K562 (cell line): Measurements from ENCODE around the gene FBXO36. TPM values are rescaled to one million over a fixed set of nuclear protein-coding genes. Genes with fewer than 3 reads are reported as not detected.

Source experiments
- ATF1 ChIP-seq, 2 experiments: fragments of 450-650 bp in 1 of 2; IDR thresholded peaks; 2 replicates each; pipeline ENCODE4 v1.6.1; 2016; ENCODE audit warnings: missing compliant biosample characterization in 1 of 2, missing genetic modification characterization in 1 of 2
- BRD4 ChIP-seq: fragments of 200-600 bp; sonication (generic); IDR thresholded peaks from 2 replicates; pipeline ENCODE4 v1.6.1; 2017; ENCODE audit warnings: inconsistent platforms
- HMBOX1 ChIP-seq: sonication (generic); IDR thresholded peaks from 2 replicates; pipeline ENCODE4 v1.6.1; 2016
- KDM4B ChIP-seq, 2 experiments: fragments of 450-650 bp in 1 of 2; sonication (generic) in 1 of 2; IDR thresholded peaks; 2 replicates each; pipeline ENCODE4 v1.6.1; 2016 to 2017; ENCODE audit warnings: borderline replicate concordance in 2 of 2, antibody characterized with exemption in 1 of 2, low read depth in 1 of 2, mild to moderate bottlenecking in 1 of 2
- MEIS2 ChIP-seq: fragments of 450-650 bp; IDR thresholded peaks from 2 replicates; pipeline ENCODE4 v1.6.1; 2014; ENCODE audit warnings: mild to moderate bottlenecking; ENCODE audit not compliant: partially characterized antibody
- NFRKB ChIP-seq: fragments of 450-650 bp; IDR thresholded peaks from 2 replicates; pipeline ENCODE4 v1.6.1; 2016; ENCODE audit warnings: low read depth
- PCBP1 ChIP-seq: fragments of 200-400 bp; formaldehyde crosslinking; IDR thresholded peaks from 2 replicates; pipeline ENCODE4 v1.6.1; 2018; ENCODE audit warnings: mild to moderate bottlenecking, low read depth, low read length; ENCODE audit not compliant: poor library complexity, severe bottlenecking
- SIN3A ChIP-seq, 2 experiments: fragments of 150-350 bp in 1 of 2; IDR thresholded peaks; 2 replicates each; pipeline ENCODE4 v1.6.1; 2011 to 2016; ENCODE audit warnings: borderline replicate concordance in 2 of 2, low read depth in 2 of 2, low read length in 2 of 2, mild to moderate bottlenecking in 2 of 2, moderate library complexity in 2 of 2; ENCODE audit not compliant: control insufficient read depth in 1 of 2
- STAT5B ChIP-seq: fragments of 250-450 bp; sonication (Bioruptor Pico); IDR thresholded peaks from 2 replicates; pipeline ENCODE4 v1.8.0; 2021; ENCODE audit warnings: mild to moderate bottlenecking, inconsistent platforms
- ZFX ChIP-seq: sonication (generic); formaldehyde crosslinking; IDR thresholded peaks from 2 replicates; pipeline ENCODE4 v1.8.0; 2022; ENCODE audit warnings: mild to moderate bottlenecking, missing genetic modification reagents, moderate library complexity
- ZNF121 ChIP-seq: sonication (generic); formaldehyde crosslinking; conservative IDR thresholded peaks from 2 replicates; pipeline ENCODE4 v1.8.0; 2022; ENCODE audit warnings: missing genetic modification reagents
- ZNF212 ChIP-seq: fragments of 450-650 bp; formaldehyde crosslinking; IDR thresholded peaks from 2 replicates; pipeline ENCODE4 v1.4.0; 2020; ENCODE audit warnings: mild to moderate bottlenecking
- ZNF395 ChIP-seq: fragments of 200-800 bp; sonication (Bioruptor generic); IDR thresholded peaks from 2 replicates; pipeline ENCODE4 v1.6.1; 2017; ENCODE audit warnings: missing genetic modification characterization, missing compliant biosample characterization
- ZNF695 ChIP-seq: fragments of 450-650 bp; formaldehyde crosslinking; IDR thresholded peaks from 2 replicates; pipeline ENCODE4 v1.4.0; 2020; ENCODE audit warnings: mild to moderate bottlenecking, moderate library complexity
- polyA plus RNA-seq, 8 experiments: library from polyadenylated mRNA; depleted of rRNA in 4 of 8; stranded (reverse) in 5 of 8; unstranded in 3 of 8; fragments of >200 nt; fragmentation: Nextera tagmentation in 2 of 8; fragmentation: Illumina TruSeq in 1 of 8; extraction: Ambion mirVana in 2 of 8; extraction: Trizol in 1 of 8; gene quantifications; 2 replicates each; pipeline versions ENCODE4 v1.2.1 to v1.2.3, GENCODE V29; 2011 to 2014; ENCODE audit warnings: inconsistent platforms in 1 of 8, missing spikeins in 1 of 8
- total RNA-seq, 7 experiments: library from RNA; depleted of rRNA in 6 of 7; stranded (reverse); fragments of >200 nt in 6 of 7; fragmentation: Illumina TruSeq in 2 of 7; extraction: Trizol in 2 of 7; gene quantifications; 2 replicates each; pipeline versions ENCODE4 v1.2.1 to v1.2.3, GENCODE V29; 2011 to 2021; ENCODE audit warnings: low replicate concordance in 1 of 7
- TF ChIP-seq, protein P1 (sequence below): fragments of 450-650 bp; formaldehyde crosslinking; conservative IDR thresholded peaks from 2 replicates; pipeline ENCODE4 v1.4.0; 2022; ENCODE audit warnings: mild to moderate bottlenecking, missing genetic modification characterization
- TF ChIP-seq, protein P2 (sequence below): fragments of 250-450 bp; sonication (Bioruptor Pico); IDR thresholded peaks from 2 replicates; pipeline ENCODE4 v1.8.0; 2021; ENCODE audit warnings: borderline replicate concordance, mild to moderate bottlenecking, moderate library complexity; ENCODE audit not compliant: poor library complexity, severe bottlenecking
- TF ChIP-seq, protein P3 (sequence below): fragments of 450-650 bp; IDR thresholded peaks from 2 replicates; pipeline ENCODE4 v1.6.1; 2016; ENCODE audit warnings: borderline replicate concordance
- TF ChIP-seq, protein P4 (sequence below): fragments of 450-650 bp; IDR thresholded peaks from 2 replicates; pipeline ENCODE4 v1.6.1; 2017; ENCODE audit warnings: antibody characterized with exemption

Gene FBXO36
- total and polyA plus RNA-seq, 9 of the 15 experiments (the other 6 are each of a cell fraction or from before 2014, with no cell fraction given) = 0.40 to 0.91 (median 0.58) TPM

GRCh38 chr2:229921101-229921891 lies 1.0 kb upstream of the FBXO36 start (continued):
- TF ChIP-seq, protein P1, sequence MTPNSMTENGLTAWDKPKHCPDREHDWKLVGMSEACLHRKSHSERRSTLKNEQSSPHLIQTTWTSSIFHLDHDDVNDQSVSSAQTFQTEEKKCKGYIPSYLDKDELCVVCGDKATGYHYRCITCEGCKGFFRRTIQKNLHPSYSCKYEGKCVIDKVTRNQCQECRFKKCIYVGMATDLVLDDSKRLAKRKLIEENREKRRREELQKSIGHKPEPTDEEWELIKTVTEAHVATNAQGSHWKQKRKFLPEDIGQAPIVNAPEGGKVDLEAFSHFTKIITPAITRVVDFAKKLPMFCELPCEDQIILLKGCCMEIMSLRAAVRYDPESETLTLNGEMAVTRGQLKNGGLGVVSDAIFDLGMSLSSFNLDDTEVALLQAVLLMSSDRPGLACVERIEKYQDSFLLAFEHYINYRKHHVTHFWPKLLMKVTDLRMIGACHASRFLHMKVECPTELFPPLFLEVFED (CRISPR knock-in tag) = 0 out of 2 replicates have a peak, but pooled peaks have one; percentile 62
- TF ChIP-seq STAT5B (CRISPR knock-in tag) (no peak), ZNF212 (CRISPR knock-in tag) (no peak), NFRKB (no peak), ATF1 (CRISPR knock-in tag; IDR thresholded peaks at IDR 0.05) (no peak), ATF1 (tag; IDR thresholded peaks at IDR 0.05) (no peak), ZFX (CRISPR knock-in tag) (peak; percentile 36), SIN3A (IDR thresholded peaks at IDR 0.05; ENCODE audit: borderline replicate concordance in 2 of 2, control insufficient read depth in 1 of 2, low read depth in 2 of 2, low read length in 2 of 2) (peak; percentile 26 to 65; a peak in 1 of 4 replicates), ZNF395 (CRISPR knock-in tag) (no peak), ZNF695 (CRISPR knock-in tag) (no peak), BRD4 (no peak), HMBOX1 (no peak), KDM4B (IDR thresholded peaks at IDR 0.05; ENCODE audit: borderline replicate concordance in 2 of 2, low read depth in 1 of 2) (peak in 1 of 2 experiments; percentile 84; a peak in 1 of 4 replicates), PCBP1 (peak; percentile 14), MEIS2 (no peak), ZNF121 (no peak)
- TF ChIP-seq, protein P2, sequence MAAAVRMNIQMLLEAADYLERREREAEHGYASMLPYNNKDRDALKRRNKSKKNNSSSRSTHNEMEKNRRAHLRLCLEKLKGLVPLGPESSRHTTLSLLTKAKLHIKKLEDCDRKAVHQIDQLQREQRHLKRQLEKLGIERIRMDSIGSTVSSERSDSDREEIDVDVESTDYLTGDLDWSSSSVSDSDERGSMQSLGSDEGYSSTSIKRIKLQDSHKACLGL (CRISPR knock-in tag) = no peak
- TF ChIP-seq, protein P3, sequence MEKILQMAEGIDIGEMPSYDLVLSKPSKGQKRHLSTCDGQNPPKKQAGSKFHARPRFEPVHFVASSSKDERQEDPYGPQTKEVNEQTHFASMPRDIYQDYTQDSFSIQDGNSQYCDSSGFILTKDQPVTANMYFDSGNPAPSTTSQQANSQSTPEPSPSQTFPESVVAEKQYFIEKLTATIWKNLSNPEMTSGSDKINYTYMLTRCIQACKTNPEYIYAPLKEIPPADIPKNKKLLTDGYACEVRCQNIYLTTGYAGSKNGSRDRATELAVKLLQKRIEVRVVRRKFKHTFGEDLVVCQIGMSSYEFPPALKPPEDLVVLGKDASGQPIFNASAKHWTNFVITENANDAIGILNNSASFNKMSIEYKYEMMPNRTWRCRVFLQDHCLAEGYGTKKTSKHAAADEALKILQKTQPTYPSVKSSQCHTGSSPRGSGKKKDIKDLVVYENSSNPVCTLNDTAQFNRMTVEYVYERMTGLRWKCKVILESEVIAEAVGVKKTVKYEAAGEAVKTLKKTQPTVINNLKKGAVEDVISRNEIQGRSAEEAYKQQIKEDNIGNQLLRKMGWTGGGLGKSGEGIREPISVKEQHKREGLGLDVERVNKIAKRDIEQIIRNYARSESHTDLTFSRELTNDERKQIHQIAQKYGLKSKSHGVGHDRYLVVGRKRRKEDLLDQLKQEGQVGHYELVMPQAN = peak; percentile 63
- TF ChIP-seq, protein P4, sequence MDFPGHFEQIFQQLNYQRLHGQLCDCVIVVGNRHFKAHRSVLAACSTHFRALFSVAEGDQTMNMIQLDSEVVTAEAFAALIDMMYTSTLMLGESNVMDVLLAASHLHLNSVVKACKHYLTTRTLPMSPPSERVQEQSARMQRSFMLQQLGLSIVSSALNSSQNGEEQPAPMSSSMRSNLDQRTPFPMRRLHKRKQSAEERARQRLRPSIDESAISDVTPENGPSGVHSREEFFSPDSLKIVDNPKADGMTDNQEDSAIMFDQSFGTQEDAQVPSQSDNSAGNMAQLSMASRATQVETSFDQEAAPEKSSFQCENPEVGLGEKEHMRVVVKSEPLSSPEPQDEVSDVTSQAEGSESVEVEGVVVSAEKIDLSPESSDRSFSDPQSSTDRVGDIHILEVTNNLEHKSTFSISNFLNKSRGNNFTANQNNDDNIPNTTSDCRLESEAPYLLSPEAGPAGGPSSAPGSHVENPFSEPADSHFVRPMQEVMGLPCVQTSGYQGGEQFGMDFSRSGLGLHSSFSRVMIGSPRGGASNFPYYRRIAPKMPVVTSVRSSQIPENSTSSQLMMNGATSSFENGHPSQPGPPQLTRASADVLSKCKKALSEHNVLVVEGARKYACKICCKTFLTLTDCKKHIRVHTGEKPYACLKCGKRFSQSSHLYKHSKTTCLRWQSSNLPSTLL = no peak
